NCI-H2107 (cell line): ENCODE measurements around the gene LRRC14B.
"Not testable (repeated sequence)": the region's sequence is repeated elsewhere in the genome, so short reads cannot be mapped to it uniquely, and the experiment has no call there.

Source experiments
- DNase-seq: peaks from one replicate; lab custom pipeline; 2025; lab: John Stamatoyannopoulos, UW

LRRC14B gene

GRCh38 chr5:241045-241669 lies 49.9 kb downstream of the LRRC14B start:
- DNase-seq: not testable (repeated sequence)

DNA sequence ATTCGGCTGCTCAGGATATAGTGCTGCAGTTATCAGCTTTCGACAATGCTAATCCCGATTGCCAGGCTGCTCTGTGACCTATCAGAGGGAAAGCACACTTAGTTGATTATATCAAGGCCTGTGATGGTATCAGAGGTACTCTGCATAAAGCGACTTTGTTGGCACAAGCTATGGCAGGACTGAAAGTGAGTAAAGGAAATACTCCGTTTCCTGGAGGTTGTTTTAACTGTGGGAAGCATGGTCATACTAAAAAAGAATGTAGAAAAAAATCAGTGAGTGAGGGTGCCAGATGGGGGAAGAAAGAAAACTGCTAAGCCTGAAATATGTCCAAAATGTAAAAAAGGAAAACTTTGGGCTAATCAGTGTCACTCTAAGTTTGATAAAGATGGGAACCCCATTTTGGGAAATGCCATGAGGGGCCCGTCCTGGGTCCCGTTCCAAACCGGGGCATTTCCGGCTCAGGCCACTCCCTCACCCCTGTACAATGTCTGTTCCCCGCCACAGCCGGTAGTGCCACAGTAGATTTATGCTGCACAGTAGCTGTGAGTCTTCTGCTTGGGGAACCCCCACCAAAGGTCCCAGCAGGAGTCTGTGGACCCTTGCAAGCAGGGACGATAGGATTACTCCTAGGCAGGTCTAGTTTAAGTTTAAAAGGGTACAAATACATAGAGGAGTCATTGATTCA lies 52.5 kb downstream of the LRRC14B start:
- DNase-seq: not testable (repeated sequence)

DNA sequence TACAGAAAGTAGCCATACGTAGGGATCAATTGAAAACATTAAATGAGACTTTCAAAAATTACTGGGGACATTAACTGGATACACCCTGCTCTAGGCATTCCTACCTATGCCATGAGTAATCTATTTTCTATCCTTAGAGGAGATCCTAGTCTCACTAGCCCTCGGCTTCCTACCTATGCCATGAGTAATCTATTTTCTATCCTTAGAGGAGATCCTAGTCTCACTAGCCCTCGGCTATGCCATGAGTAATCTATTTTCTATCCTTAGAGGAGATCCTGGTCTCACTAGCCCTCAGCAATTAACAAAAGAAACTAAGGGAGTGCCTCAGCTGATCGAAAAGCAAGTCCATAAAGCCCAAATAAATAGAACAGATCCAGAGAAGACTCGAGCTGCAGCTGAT lies 54.4 kb downstream of the LRRC14B start:
- not testable (repeated sequence) for DNase-seq
